ENCODE data around the gene AGPAT4. TPM values are rescaled to one million over a fixed set of nuclear protein-coding genes. Genes with fewer than 3 reads are reported as not detected.

AGPAT4 gene
- total and polyA plus RNA-seq, 2 of the 13 experiments (the other 11 are each of a cell fraction or from before 2014, with no cell fraction given), result 0.07 to 0.13 TPM

- ChIA-PET CTCF (ENCODE audit: low intra/inter-chr PET ratio, low total read pairs) (no interaction called here), POLR2A (no interaction called here)
- Histone ChIP-seq H3K4me2 (ENCODE audit: low read depth, low read length) (no peak overlapping the region), H2AFZ (ENCODE audit: low read length) (no peak overlapping the region), H3K4me3 (replicated peaks in 1 of 3; ENCODE audit: insufficient read depth in 1 of 3, low read depth in 2 of 3, low read length in 3 of 3) (no peak overlapping the region), H4K20me1 (ENCODE audit: insufficient read depth, low read length) (no peaks in the 10 kb centered on the region), H3K27ac (ENCODE audit: extremely low read length, insufficient read depth, low read length) (no peak overlapping the region), H3K9me3 (ENCODE audit: low read length) (no peaks in the 10 kb centered on the region), H3K9ac (ENCODE audit: insufficient read depth, low read depth, low read length) (no peak overlapping the region), H3K36me3 (replicated peaks in 1 of 2; ENCODE audit: control insufficient read depth in 1 of 2, insufficient read depth in 2 of 2, low read length in 2 of 2) (no peaks in the 10 kb centered on the region), H3K27me3 (ENCODE audit: control insufficient read depth in 1 of 2, insufficient read depth in 2 of 2, low read length in 2 of 2) (peaks cover 0 to 5% of the 10 kb centered on the region in 2 experiments; a peak in 1 of 5 replicates), H3K79me2 (ENCODE audit: insufficient read depth, low read length) (no peaks in the 10 kb centered on the region), H3K4me1 (ENCODE audit: insufficient read depth, low read length) (no peaks in the 10 kb centered on the region)
- no peak for DNase-seq (ENCODE audit: low spot score)
- in situ Hi-C loops (cut with HindIII; ENCODE audit: extremely low pct_ligation_motif_present, low pct_unique_long_range_greater_than_20kb), result no loop called here
- no peak for FAIRE-seq
- no peak for ATAC-seq
- BruUV-seq (replicated peaks), result no TSS peak
- TF ChIP-seq ZNF629 (CRISPR knock-in tag; conservative IDR thresholded peaks at IDR 0.05), result 0 out of 2 replicates have a peak, but pooled peaks have one; percentile 11
- no peak for TF ChIP-seq BHLHE40 (IDR thresholded peaks at IDR 0.05; ENCODE audit: low read length)
- intact Hi-C loops (cut with micrococcal nuclease; ENCODE audit: unreplicated experiment), result no loop called here
Measured at GRCh38 chr6:161254126-161254463, 19.8 kb downstream of the AGPAT4 start.

DNA sequence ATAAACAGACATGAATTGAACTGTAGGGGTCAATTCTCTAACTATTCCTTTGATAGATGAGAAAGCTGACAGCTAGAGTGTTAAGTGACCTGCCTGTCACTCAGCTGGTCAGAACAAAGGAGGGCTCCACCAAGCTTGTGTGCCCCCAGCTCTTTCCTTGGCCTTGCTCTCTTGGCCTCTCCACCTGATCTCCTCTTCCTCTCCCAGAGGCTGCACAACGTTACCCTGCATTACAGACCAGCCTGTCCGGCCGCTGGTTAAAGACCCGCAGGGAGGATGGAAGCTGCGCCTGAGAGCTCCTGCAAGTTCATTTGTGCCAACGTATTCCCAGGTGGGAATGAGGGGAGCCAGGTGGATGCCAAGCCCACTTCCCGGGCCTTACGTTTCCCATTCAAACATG lies 22.5 kb downstream of the AGPAT4 start:
- Histone ChIP-seq H3K9ac (ENCODE audit: insufficient read depth, low read depth, low read length) (no peak overlapping the region), H3K36me3 (replicated peaks in 1 of 2; ENCODE audit: control insufficient read depth in 1 of 2, insufficient read depth in 2 of 2, low read length in 2 of 2) (no peaks in the 10 kb centered on the region), H3K4me3 (replicated peaks in 1 of 3; ENCODE audit: insufficient read depth in 1 of 3, low read depth in 2 of 3, low read length in 3 of 3) (no peak overlapping the region), H4K20me1 (ENCODE audit: insufficient read depth, low read length) (no peaks in the 10 kb centered on the region), H3K4me1 (ENCODE audit: insufficient read depth, low read length) (no peaks in the 10 kb centered on the region), H2AFZ (ENCODE audit: low read length) (no peak overlapping the region), H3K9me3 (ENCODE audit: low read length) (no peaks in the 10 kb centered on the region), H3K4me2 (ENCODE audit: low read depth, low read length) (no peak overlapping the region), H3K27ac (ENCODE audit: extremely low read length, insufficient read depth, low read length) (no peak overlapping the region), H3K27me3 (ENCODE audit: control insufficient read depth in 1 of 2, insufficient read depth in 2 of 2, low read length in 2 of 2) (peaks cover 0 to 5% of the 10 kb centered on the region in 2 experiments; a peak in 1 of 5 replicates), H3K79me2 (ENCODE audit: insufficient read depth, low read length) (no peaks in the 10 kb centered on the region)
- TF ChIP-seq MIER3 (CRISPR knock-in tag; IDR thresholded peaks at IDR 0.05; ENCODE audit: borderline replicate concordance), result no peak
- no peak for TF ChIP-seq ZNF557 (CRISPR knock-in tag; IDR thresholded peaks at IDR 0.05)
- no peak for TF ChIP-seq ZNF605 (CRISPR knock-in tag; IDR thresholded peaks at IDR 0.05)
- no peak for TF ChIP-seq HNRNPK (IDR thresholded peaks at IDR 0.05; ENCODE audit: low read depth, low read length, poor library complexity, severe bottlenecking)
- TF ChIP-seq, protein P1, sequence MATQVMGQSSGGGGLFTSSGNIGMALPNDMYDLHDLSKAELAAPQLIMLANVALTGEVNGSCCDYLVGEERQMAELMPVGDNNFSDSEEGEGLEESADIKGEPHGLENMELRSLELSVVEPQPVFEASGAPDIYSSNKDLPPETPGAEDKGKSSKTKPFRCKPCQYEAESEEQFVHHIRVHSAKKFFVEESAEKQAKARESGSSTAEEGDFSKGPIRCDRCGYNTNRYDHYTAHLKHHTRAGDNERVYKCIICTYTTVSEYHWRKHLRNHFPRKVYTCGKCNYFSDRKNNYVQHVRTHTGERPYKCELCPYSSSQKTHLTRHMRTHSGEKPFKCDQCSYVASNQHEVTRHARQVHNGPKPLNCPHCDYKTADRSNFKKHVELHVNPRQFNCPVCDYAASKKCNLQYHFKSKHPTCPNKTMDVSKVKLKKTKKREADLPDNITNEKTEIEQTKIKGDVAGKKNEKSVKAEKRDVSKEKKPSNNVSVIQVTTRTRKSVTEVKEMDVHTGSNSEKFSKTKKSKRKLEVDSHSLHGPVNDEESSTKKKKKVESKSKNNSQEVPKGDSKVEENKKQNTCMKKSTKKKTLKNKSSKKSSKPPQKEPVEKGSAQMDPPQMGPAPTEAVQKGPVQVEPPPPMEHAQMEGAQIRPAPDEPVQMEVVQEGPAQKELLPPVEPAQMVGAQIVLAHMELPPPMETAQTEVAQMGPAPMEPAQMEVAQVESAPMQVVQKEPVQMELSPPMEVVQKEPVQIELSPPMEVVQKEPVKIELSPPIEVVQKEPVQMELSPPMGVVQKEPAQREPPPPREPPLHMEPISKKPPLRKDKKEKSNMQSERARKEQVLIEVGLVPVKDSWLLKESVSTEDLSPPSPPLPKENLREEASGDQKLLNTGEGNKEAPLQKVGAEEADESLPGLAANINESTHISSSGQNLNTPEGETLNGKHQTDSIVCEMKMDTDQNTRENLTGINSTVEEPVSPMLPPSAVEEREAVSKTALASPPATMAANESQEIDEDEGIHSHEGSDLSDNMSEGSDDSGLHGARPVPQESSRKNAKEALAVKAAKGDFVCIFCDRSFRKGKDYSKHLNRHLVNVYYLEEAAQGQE (IDR thresholded peaks at IDR 0.05; ENCODE audit: borderline replicate concordance in 1 of 2, low read depth in 1 of 2, low read length in 2 of 2), result no peak
- TF ChIP-seq ZNF3 (CRISPR knock-in tag; IDR thresholded peaks at IDR 0.05), result no peak
- TF ChIP-seq, protein P2, sequence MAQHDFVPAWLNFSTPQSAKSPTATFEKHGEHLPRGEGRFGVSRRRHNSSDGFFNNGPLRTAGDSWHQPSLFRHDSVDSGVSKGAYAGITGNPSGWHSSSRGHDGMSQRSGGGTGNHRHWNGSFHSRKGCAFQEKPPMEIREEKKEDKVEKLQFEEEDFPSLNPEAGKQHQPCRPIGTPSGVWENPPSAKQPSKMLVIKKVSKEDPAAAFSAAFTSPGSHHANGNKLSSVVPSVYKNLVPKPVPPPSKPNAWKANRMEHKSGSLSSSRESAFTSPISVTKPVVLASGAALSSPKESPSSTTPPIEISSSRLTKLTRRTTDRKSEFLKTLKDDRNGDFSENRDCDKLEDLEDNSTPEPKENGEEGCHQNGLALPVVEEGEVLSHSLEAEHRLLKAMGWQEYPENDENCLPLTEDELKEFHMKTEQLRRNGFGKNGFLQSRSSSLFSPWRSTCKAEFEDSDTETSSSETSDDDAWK (CRISPR knock-in tag; IDR thresholded peaks at IDR 0.05), result no peak
- no peak for TF ChIP-seq NFIB (CRISPR knock-in tag; IDR thresholded peaks at IDR 0.05; ENCODE audit: borderline replicate concordance)
- ChIA-PET POLR2A (no interaction called here), CTCF (ENCODE audit: low intra/inter-chr PET ratio, low total read pairs) (no interaction called here)
- intact Hi-C loops (cut with micrococcal nuclease; ENCODE audit: unreplicated experiment) (no loop called here), in situ Hi-C loops (cut with HindIII; ENCODE audit: extremely low pct_ligation_motif_present, low pct_unique_long_range_greater_than_20kb) (no loop called here)
- 45% methylated on average over 8 of the region's 8 CpGs for WGBS (ENCODE audit: low lambda C conversion rate)
- DNase-seq (ENCODE audit: low spot score), result no peak
- no peak for FAIRE-seq
- BruUV-seq (replicated peaks), result no TSS peak
- no peak for ATAC-seq

Data from HepG2 (cell line).